NT2/D1 (cell line): ENCODE data around the gene DNAJB1.

Experiments
- DNase-seq: peaks from one replicate; pipeline ENCODE4 v3.0.0-alpha.2; 2011; ENCODE audit warnings: low read depth, low spot score
- H3K27me3 ChIP-seq: 2 replicates; pipeline ENCODE4 v1.6.0; 2011; ENCODE audit warnings: mild to moderate bottlenecking; ENCODE audit not compliant: insufficient read length, insufficient read depth
- H3K36me3 ChIP-seq: 2 replicates; pipeline ENCODE4 v1.6.1; 2011; ENCODE audit warnings: mild to moderate bottlenecking, low read length, mixed read lengths; ENCODE audit not compliant: insufficient read depth, insufficient read length
- H3K4me1 ChIP-seq: 2 replicates; pipeline ENCODE4 v1.5.1; 2011; ENCODE audit not compliant: insufficient read depth, insufficient read length
- H3K4me3 ChIP-seq: 2 replicates; pipeline ENCODE4 v1.5.1; 2011; ENCODE audit warnings: low read depth; ENCODE audit not compliant: insufficient read length
- H3K9ac ChIP-seq: 2 replicates; pipeline ENCODE4 v1.6.0; 2011; ENCODE audit warnings: low read depth; ENCODE audit not compliant: insufficient read length
- H3K9me3 ChIP-seq: 2 replicates; pipeline ENCODE4 v1.5.1; 2011; ENCODE audit warnings: mild to moderate bottlenecking, low read length; ENCODE audit not compliant: insufficient read depth
- SUZ12 ChIP-seq: IDR thresholded peaks from 2 replicates; pipeline ENCODE4 v1.6.1; 2011; ENCODE audit not compliant: insufficient read length, insufficient read depth; ENCODE audit errors: extremely low read depth
- YY1 ChIP-seq: IDR thresholded peaks from 2 replicates; pipeline ENCODE4 v1.6.1; 2011; ENCODE audit not compliant: insufficient read length, insufficient read depth
- ZNF274 ChIP-seq: IDR thresholded peaks from 2 replicates; pipeline ENCODE4 v1.6.1; 2011; ENCODE audit warnings: mild to moderate bottlenecking, low read depth, low read length

DNAJB1 gene

GRCh38 chr19:14515501-14516047, 2.6 kb downstream of the DNAJB1 start:
- H3K9ac ChIP-seq: no peak overlapping the region
- no peak for TF ChIP-seq YY1
- TF ChIP-seq SUZ12: no peak
- no peak for TF ChIP-seq ZNF274
- no peaks in the 10 kb centered on the region for H3K9me3 ChIP-seq
- peak overlapping the region; percentile 27 for H3K4me3 ChIP-seq
- DNase-seq: no peak
- peaks cover 39% of the 10 kb centered on the region for H3K36me3 ChIP-seq
- no peaks in the 10 kb centered on the region for H3K27me3 ChIP-seq
- H3K4me1 ChIP-seq: peaks cover 9% of the 10 kb centered on the region

DNA sequence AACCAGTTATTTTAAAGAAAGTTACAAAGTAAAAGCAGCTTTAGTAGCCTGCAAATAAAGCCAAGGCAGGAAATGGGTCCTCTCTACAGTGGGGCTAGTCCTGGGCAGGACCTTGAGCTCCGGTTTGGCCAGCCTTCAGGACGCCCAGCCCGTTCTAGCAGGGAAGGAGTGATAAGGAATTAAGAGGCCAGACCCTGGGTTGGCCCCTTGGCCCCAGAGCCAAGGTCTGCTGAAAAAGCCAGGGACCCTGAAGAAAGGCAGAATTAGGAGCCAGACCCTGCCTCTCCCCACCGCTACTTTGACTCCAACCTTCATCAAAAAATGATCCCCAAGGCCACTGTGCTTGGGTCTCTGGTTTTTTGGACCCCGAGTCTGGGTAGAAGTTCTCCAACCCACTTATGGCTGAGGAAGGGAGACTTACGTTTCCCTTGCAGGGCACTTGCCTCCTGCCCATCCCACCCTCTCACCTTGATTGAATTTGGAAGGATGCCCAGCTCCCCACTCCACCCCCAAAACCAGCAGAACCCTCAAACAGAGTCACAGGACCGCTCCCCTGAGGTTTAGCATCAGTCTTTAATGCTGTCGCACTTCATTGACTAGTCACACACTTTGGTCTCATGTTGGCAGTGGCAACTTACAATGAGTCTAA, 3.9 kb downstream of the DNAJB1 start:
- Histone ChIP-seq H3K9ac (no peak overlapping the region), H3K9me3 (no peaks in the 10 kb centered on the region), H3K36me3 (peaks cover 39% of the 10 kb centered on the region), H3K4me3 (no peak overlapping the region), H3K4me1 (peaks cover 4% of the 10 kb centered on the region), H3K27me3 (no peaks in the 10 kb centered on the region)
- TF ChIP-seq YY1: no peak
- DNase-seq: no peak

GRCh38 chr19:14512406-14512961, 5.7 kb downstream of the DNAJB1 start:
- peaks cover 39% of the 10 kb centered on the region for H3K36me3 ChIP-seq
- DNase-seq: no peak
- no peak overlapping the region for H3K4me3 ChIP-seq
- H3K9me3 ChIP-seq: no peaks in the 10 kb centered on the region
- no peaks in the 10 kb centered on the region for H3K27me3 ChIP-seq
- H3K4me1 ChIP-seq: peaks cover 4% of the 10 kb centered on the region
- H3K9ac ChIP-seq: no peak overlapping the region
- TF ChIP-seq SUZ12 (no peak), YY1 (no peak), ZNF274 (no peak)

DNA sequence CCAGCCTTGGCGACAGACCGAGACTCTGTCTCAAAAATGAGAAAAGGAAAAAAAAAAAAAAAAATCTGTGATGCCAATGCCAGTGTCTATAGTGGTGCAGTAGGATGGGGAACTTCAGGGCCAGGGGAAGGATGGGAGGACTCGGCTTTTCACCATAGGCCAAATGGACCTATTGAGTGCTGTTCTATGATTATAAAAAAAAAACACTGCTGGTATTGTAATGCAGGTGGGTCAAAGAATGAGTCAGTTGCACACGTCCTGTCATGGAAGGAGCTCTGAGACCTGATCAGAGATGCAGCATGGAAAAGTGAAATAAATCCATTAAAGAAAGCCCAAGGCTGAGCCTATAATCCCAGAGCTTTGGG, 7.0 kb downstream of the DNAJB1 start:
- Histone ChIP-seq H3K27me3 (no peaks in the 10 kb centered on the region), H3K9ac (no peak overlapping the region), H3K4me1 (peaks cover under 1% of the 10 kb centered on the region), H3K4me3 (no peak overlapping the region), H3K9me3 (no peaks in the 10 kb centered on the region), H3K36me3 (peaks cover 26% of the 10 kb centered on the region)
- DNase-seq: no peak
- TF ChIP-seq YY1 (no peak), ZNF274 (no peak), SUZ12 (no peak)

GRCh38 chr19:14510311-14511228, 7.6 kb downstream of the DNAJB1 start:
- TF ChIP-seq YY1 (no peak), SUZ12 (no peak), ZNF274 (no peak)
- Histone ChIP-seq H3K4me1 (peaks cover 7% of the 10 kb centered on the region), H3K36me3 (peaks cover 20% of the 10 kb centered on the region), H3K4me3 (no peak overlapping the region), H3K9me3 (no peaks in the 10 kb centered on the region), H3K9ac (no peak overlapping the region), H3K27me3 (no peaks in the 10 kb centered on the region)
- no peak for DNase-seq

GRCh38 chr19:14507704-14508542, 10.3 kb downstream of the DNAJB1 start:
- H3K9ac ChIP-seq: no peak overlapping the region
- H3K27me3 ChIP-seq: no peaks in the 10 kb centered on the region
- H3K36me3 ChIP-seq: no peaks in the 10 kb centered on the region
- H3K9me3 ChIP-seq: no peaks in the 10 kb centered on the region
- H3K4me3 ChIP-seq: no peak overlapping the region
- TF ChIP-seq YY1 (no peak), SUZ12 (no peak), ZNF274 (no peak)
- DNase-seq: no peak
- peaks cover 10% of the 10 kb centered on the region for H3K4me1 ChIP-seq
